ENCODE data around the gene HOXB4. TPM values are rescaled to one million over a fixed set of nuclear protein-coding genes. Genes with fewer than 3 reads are reported as not detected.

The HOXB4 gene
- total RNA-seq, 1 donor from 2014 or later, result 39.2 TPM

GRCh38 chr17:48624544-48625494, 46.7 kb upstream of the HOXB4 start:
- no peak for TF ChIP-seq CTCF (IDR thresholded peaks at IDR 0.05; ENCODE audit: unreplicated experiment)
- peaks cover 18% of the 10 kb centered on the region for H3K36me3 Mint-ChIP-seq
- no peaks in the 10 kb centered on the region for H3K9me3 Mint-ChIP-seq
- H3K27me3 Mint-ChIP-seq (ENCODE audit: low read depth), result peaks cover 86% of the 10 kb centered on the region
- DNase-seq (ENCODE audit: low spot score in 2 of 2, unreplicated experiment in 2 of 2), result no peak
- peak overlapping the region; percentile 90 for H3K27ac Mint-ChIP-seq
- peaks cover 55% of the 10 kb centered on the region for H3K4me1 Mint-ChIP-seq
- peak overlapping the region; percentile 84 for H3K4me3 Mint-ChIP-seq

DNA sequence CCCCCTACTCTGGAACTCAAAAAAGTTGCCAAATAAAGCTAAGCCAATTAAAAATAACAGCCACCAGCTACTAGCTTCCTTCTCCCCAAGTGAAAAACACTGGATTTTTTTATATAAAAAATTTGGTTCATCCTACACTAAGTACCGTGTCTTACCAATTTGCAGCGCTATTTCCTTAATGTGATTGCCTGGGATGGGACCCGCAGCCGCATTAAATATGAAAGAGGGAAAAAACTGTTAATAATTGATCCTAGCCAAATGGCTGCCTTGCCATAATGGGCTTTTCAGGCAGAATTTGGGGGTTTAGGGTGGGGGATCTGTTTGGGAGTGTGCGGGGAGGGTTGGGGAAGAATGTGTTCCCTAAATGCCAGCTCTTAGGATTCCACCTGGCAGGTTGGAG, 46.0 kb upstream of the HOXB4 start:
- Mint-ChIP-seq H3K36me3 (peaks cover 18% of the 10 kb centered on the region), H3K27ac (peak overlapping the region; percentile 15), H3K4me1 (peaks cover 59% of the 10 kb centered on the region), H3K9me3 (no peaks in the 10 kb centered on the region), H3K4me3 (peak overlapping the region; percentile 84), H3K27me3 (ENCODE audit: low read depth) (peaks cover 83% of the 10 kb centered on the region)
- no peak for TF ChIP-seq CTCF (IDR thresholded peaks at IDR 0.05; ENCODE audit: unreplicated experiment)
- no peak for DNase-seq (ENCODE audit: low spot score in 2 of 2, unreplicated experiment in 2 of 2)

- no peaks in the 10 kb centered on the region for H3K9me3 Mint-ChIP-seq
- no peak for DNase-seq (ENCODE audit: low spot score in 2 of 2, unreplicated experiment in 2 of 2)
- H3K27ac Mint-ChIP-seq, result no peak overlapping the region
- peaks cover 62% of the 10 kb centered on the region for H3K4me1 Mint-ChIP-seq
- no peak for TF ChIP-seq CTCF (IDR thresholded peaks at IDR 0.05; ENCODE audit: unreplicated experiment)
- H3K36me3 Mint-ChIP-seq, result peaks cover 18% of the 10 kb centered on the region
- H3K27me3 Mint-ChIP-seq (ENCODE audit: low read depth), result peaks cover 79% of the 10 kb centered on the region
- H3K4me3 Mint-ChIP-seq, result peak overlapping the region; percentile 84
Measured at GRCh38 chr17:48623583-48623982, 45.4 kb upstream of the HOXB4 start.

DNA sequence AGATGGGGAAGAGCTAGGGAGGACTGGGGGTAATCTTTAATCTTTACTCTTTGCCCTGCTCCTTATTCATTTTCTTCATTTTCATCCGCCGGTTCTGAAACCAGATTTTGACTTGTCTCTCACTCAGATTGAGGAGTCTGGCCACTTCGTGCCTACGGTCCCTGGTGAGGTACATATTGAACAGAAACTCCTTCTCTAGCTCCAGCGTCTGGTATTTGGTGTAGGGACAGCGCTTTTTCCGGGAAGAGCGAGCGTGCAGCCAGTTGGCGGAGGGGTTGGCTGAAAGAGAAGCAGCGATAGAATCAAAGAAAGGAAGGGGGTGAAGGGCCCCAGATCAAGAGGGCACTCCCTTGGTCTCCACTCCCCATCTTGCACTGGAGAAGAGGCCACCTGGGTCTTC, 44.7 kb upstream of the HOXB4 start:
- TF ChIP-seq CTCF (IDR thresholded peaks at IDR 0.05; ENCODE audit: unreplicated experiment), result no peak
- Mint-ChIP-seq H3K4me3 (no peak overlapping the region), H3K9me3 (no peaks in the 10 kb centered on the region), H3K4me1 (peaks cover 62% of the 10 kb centered on the region), H3K27me3 (ENCODE audit: low read depth) (peaks cover 78% of the 10 kb centered on the region), H3K27ac (no peak overlapping the region), H3K36me3 (peaks cover 18% of the 10 kb centered on the region)
- DNase-seq (ENCODE audit: low spot score in 2 of 2, unreplicated experiment in 2 of 2), result no peak

DNA sequence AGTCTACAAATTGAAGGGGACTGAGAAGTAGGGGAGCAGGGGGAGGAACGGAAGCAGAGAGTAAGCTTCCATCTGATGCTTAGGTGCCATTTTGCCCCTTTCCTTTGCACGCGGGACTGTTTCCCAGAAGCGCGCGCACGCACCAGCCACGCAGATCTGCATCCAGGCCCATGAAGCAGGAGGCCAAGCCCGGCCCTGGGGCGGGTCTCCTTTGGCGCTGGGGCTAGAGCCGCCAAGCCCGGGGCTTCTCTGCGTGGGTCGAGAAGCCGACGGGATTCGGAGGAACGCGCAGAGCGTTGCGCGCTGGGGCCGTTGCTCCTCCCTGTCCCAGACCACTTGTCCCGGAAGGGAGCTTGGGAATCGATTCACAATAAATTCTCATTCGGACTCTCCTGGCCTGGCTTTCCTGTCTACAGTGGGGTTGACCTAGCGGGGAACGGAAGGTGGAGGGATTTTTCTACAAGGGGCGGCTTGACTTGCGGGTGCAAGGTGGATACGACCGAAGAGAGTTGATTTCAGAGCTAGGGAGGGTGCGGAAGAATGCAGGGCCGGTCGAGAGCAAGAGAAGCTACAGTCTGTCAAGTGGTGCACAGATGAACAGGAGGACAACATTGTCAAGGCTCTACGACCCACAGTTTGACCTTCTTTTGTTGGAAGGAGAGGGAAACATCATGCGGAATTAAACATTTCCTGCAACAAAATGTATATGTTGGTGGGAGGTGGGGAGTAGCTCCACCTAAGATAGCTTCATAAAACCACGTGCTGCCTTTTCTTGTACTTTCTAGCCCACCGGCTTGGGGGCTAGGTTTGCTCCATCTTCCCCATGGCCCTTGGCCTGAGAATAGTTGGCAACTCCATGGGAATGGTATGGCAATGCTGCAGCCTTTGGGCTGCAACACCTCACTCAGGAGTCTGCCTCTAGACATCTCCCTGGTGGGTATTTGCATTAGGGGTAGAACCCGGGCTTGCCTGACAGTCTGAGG, 43.6 kb upstream of the HOXB4 start:
- no peak for DNase-seq (ENCODE audit: low spot score in 2 of 2, unreplicated experiment in 2 of 2)
- TF ChIP-seq CTCF (IDR thresholded peaks at IDR 0.05; ENCODE audit: unreplicated experiment), result no peak
- H3K4me1 Mint-ChIP-seq, result peaks cover 64% of the 10 kb centered on the region
- peaks cover 76% of the 10 kb centered on the region for H3K27me3 Mint-ChIP-seq (ENCODE audit: low read depth)
- peak overlapping the region; percentile 30 for H3K27ac Mint-ChIP-seq
- peaks cover 18% of the 10 kb centered on the region for H3K36me3 Mint-ChIP-seq
- peak overlapping the region; percentile 36 for H3K4me3 Mint-ChIP-seq
- H3K9me3 Mint-ChIP-seq, result no peaks in the 10 kb centered on the region
